SU-DHL-6 (cell line): Measurements from ENCODE around the gene MADD.

Experiments
- H2AFZ ChIP-seq: fragments of 200-600 bp; sonication (generic); 2 replicates; pipeline ENCODE4 v1.6.1; 2014; ENCODE audit warnings: low read depth, mild to moderate bottlenecking, moderate library complexity, mixed read lengths, antibody characterized with exemption, low read length; ENCODE audit not compliant: severe bottlenecking
- H3F3A ChIP-seq: fragments of 200-600 bp; shearing (Covaris generic); 2 replicates; pipeline ENCODE4 v1.6.0; 2016; ENCODE audit warnings: antibody characterized with exemption, mild to moderate bottlenecking; ENCODE audit not compliant: insufficient read depth
- H3K27ac ChIP-seq: fragments of 200-600 bp; sonication (generic); 2 replicates; pipeline ENCODE4 v1.5.1; 2016; ENCODE audit warnings: low read depth, mild to moderate bottlenecking, low read length, moderate library complexity, mixed read lengths
- H3K27me3 ChIP-seq: fragments of 200-600 bp; sonication (generic), shearing (Covaris generic); 2 replicates; pipeline ENCODE4 v1.6.0; 2014; ENCODE audit warnings: mild to moderate bottlenecking, low read length
- H3K36me3 ChIP-seq: fragments of 200-600 bp; sonication (generic); 2 replicates; pipeline ENCODE4 v1.6.1; 2014; ENCODE audit warnings: mild to moderate bottlenecking, low read length, mixed read lengths
- H3K4me2 ChIP-seq: fragments of 300-600, 200-600 bp; shearing (Covaris generic), sonication (generic); 2 replicates; pipeline ENCODE4 v1.6.0; 2014; ENCODE audit warnings: low read length, low read depth, mild to moderate bottlenecking; ENCODE audit not compliant: poor library complexity, severe bottlenecking
- H3K4me3 ChIP-seq: fragments of 200-600 bp; sonication (generic); 2 replicates; pipeline ENCODE4 v1.5.1; 2014; ENCODE audit warnings: antibody characterized with exemption, low read length, mild to moderate bottlenecking, mixed read lengths; ENCODE audit not compliant: insufficient read depth, poor library complexity, severe bottlenecking
- H3K79me2 ChIP-seq: fragments of 200-600 bp; sonication (generic); 2 replicates; pipeline ENCODE4 v1.6.1; 2014; ENCODE audit warnings: mild to moderate bottlenecking, low read length, moderate library complexity; ENCODE audit not compliant: insufficient read depth
- H3K9ac ChIP-seq: fragments of 200-600 bp; sonication (generic); 2 replicates; pipeline ENCODE4 v1.7.0; 2014; ENCODE audit warnings: mild to moderate bottlenecking, low read length
- H3K9me2 ChIP-seq: fragments of 200-600 bp; sonication (generic); replicated peaks from 2 replicates; pipeline ENCODE4 v1.6.1; 2014; ENCODE audit warnings: low read length; ENCODE audit not compliant: insufficient read depth
- H3K9me3 ChIP-seq: fragments of 200-600 bp; sonication (generic); 2 replicates; pipeline ENCODE4 v1.6.1; 2014; ENCODE audit warnings: low read length, mixed read lengths; ENCODE audit not compliant: insufficient read depth
- H4K20me1 ChIP-seq: fragments of 200-600 bp; sonication (generic); 2 replicates; pipeline ENCODE4 v1.6.1; 2014; ENCODE audit warnings: low read depth, mild to moderate bottlenecking, antibody characterized with exemption, low read length, moderate library complexity, mixed read lengths
- EZH2phosphoT487 ChIP-seq: fragments of 200-600 bp; sonication (generic), shearing (Covaris generic); conservative IDR thresholded peaks from 2 replicates; pipeline ENCODE4 v1.6.1; 2018; ENCODE audit warnings: mild to moderate bottlenecking, antibody characterized with exemption, low read length, moderate library complexity, mixed read lengths
- TF ChIP-seq, protein P1 (sequence below): fragments of 200-600 bp; sonication (generic); IDR thresholded peaks from one replicate; pipeline ENCODE4 v1.5.1; 2017; ENCODE audit warnings: antibody characterized with exemption, mild to moderate bottlenecking, low read length, moderate library complexity; ENCODE audit not compliant: insufficient read depth, poor library complexity, severe bottlenecking

Gene MADD

GRCh38 chr11:47357985-47358730, 88.2 kb downstream of the MADD start:
- H3K4me2 ChIP-seq, result no peak overlapping the region
- H3K9me2 ChIP-seq, result no peaks in the 10 kb centered on the region
- no peak overlapping the region for H2AFZ ChIP-seq
- TF ChIP-seq EZH2phosphoT487, result no peak
- TF ChIP-seq, protein P1, sequence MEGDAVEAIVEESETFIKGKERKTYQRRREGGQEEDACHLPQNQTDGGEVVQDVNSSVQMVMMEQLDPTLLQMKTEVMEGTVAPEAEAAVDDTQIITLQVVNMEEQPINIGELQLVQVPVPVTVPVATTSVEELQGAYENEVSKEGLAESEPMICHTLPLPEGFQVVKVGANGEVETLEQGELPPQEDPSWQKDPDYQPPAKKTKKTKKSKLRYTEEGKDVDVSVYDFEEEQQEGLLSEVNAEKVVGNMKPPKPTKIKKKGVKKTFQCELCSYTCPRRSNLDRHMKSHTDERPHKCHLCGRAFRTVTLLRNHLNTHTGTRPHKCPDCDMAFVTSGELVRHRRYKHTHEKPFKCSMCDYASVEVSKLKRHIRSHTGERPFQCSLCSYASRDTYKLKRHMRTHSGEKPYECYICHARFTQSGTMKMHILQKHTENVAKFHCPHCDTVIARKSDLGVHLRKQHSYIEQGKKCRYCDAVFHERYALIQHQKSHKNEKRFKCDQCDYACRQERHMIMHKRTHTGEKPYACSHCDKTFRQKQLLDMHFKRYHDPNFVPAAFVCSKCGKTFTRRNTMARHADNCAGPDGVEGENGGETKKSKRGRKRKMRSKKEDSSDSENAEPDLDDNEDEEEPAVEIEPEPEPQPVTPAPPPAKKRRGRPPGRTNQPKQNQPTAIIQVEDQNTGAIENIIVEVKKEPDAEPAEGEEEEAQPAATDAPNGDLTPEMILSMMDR, result no peak
- no peaks in the 10 kb centered on the region for H4K20me1 ChIP-seq
- H3K36me3 ChIP-seq, result no peaks in the 10 kb centered on the region
- no peak overlapping the region for H3K27ac ChIP-seq
- H3K9ac ChIP-seq, result no peak overlapping the region
- H3K9me3 ChIP-seq, result no peaks in the 10 kb centered on the region
- no peaks in the 10 kb centered on the region for H3K27me3 ChIP-seq
- no peak overlapping the region for H3K4me3 ChIP-seq
- H3F3A ChIP-seq, result no peaks in the 10 kb centered on the region
- H3K79me2 ChIP-seq, result no peaks in the 10 kb centered on the region; the same call in 1 of the 2 replicates

DNA sequence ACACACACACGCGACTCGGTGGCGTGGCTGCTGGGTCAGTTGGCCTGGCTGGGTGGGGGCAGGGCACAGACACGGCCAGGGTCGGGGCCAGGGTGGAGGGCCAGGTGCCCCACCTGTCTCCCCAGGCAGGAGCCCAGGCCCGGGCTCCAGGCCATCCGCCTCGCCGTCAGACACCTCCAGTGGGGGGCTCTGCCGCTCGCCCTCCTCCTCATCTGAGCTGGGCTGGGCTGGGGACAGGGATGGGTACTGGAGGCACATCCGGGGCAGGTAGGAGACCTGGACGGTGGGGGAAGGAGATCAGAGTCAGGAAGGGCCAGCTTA, 88.8 kb downstream of the MADD start:
- H3K36me3 ChIP-seq, result no peaks in the 10 kb centered on the region
- no peak overlapping the region for H3K4me2 ChIP-seq
- no peaks in the 10 kb centered on the region for H3K9me3 ChIP-seq
- H3K9ac ChIP-seq, result no peak overlapping the region
- no peak overlapping the region for H3K4me3 ChIP-seq
- no peak overlapping the region for H2AFZ ChIP-seq
- H4K20me1 ChIP-seq, result no peaks in the 10 kb centered on the region
- no peaks in the 10 kb centered on the region for H3K27me3 ChIP-seq
- no peaks in the 10 kb centered on the region for H3K9me2 ChIP-seq
- no peaks in the 10 kb centered on the region for H3F3A ChIP-seq
- H3K27ac ChIP-seq, result no peak overlapping the region
- TF ChIP-seq EZH2phosphoT487, result no peak
- TF ChIP-seq, protein P1, result no peak
- H3K79me2 ChIP-seq, result no peaks in the 10 kb centered on the region; the same call in 1 of the 2 replicates

- H3K79me2 ChIP-seq, result peaks cover under 1% of the 10 kb centered on the region; the same call in 1 of the 2 replicates
- H3K4me3 ChIP-seq, result no peak overlapping the region
- no peak overlapping the region for H3K4me2 ChIP-seq
- no peaks in the 10 kb centered on the region for H3K9me2 ChIP-seq
- H2AFZ ChIP-seq, result no peak overlapping the region
- H3K9ac ChIP-seq, result no peak overlapping the region
- no peaks in the 10 kb centered on the region for H3K27me3 ChIP-seq
- H3F3A ChIP-seq, result no peaks in the 10 kb centered on the region
- TF ChIP-seq EZH2phosphoT487, result no peak
- TF ChIP-seq, protein P1, result no peak
- H3K27ac ChIP-seq, result no peak overlapping the region
- H3K36me3 ChIP-seq, result no peaks in the 10 kb centered on the region
- H3K9me3 ChIP-seq, result no peaks in the 10 kb centered on the region
- no peaks in the 10 kb centered on the region for H4K20me1 ChIP-seq
Measured at GRCh38 chr11:47359162-47359561, 89.2 kb downstream of the MADD start.
